C1 segment of cervical spinal cord (tissue), 14 donors: ENCODE results near the gene PRODH2.

Source experiments
- DNase-seq, 14 donors: peaks; one replicate each; lab custom pipeline; 2025; lab: John Stamatoyannopoulos, UW

Gene PRODH2, protein sequence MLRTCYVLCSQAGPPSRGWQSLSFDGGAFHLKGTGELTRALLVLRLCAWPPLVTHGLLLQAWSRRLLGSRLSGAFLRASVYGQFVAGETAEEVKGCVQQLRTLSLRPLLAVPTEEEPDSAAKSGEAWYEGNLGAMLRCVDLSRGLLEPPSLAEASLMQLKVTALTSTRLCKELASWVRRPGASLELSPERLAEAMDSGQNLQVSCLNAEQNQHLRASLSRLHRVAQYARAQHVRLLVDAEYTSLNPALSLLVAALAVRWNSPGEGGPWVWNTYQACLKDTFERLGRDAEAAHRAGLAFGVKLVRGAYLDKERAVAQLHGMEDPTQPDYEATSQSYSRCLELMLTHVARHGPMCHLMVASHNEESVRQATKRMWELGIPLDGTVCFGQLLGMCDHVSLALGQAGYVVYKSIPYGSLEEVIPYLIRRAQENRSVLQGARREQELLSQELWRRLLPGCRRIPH

DNA sequence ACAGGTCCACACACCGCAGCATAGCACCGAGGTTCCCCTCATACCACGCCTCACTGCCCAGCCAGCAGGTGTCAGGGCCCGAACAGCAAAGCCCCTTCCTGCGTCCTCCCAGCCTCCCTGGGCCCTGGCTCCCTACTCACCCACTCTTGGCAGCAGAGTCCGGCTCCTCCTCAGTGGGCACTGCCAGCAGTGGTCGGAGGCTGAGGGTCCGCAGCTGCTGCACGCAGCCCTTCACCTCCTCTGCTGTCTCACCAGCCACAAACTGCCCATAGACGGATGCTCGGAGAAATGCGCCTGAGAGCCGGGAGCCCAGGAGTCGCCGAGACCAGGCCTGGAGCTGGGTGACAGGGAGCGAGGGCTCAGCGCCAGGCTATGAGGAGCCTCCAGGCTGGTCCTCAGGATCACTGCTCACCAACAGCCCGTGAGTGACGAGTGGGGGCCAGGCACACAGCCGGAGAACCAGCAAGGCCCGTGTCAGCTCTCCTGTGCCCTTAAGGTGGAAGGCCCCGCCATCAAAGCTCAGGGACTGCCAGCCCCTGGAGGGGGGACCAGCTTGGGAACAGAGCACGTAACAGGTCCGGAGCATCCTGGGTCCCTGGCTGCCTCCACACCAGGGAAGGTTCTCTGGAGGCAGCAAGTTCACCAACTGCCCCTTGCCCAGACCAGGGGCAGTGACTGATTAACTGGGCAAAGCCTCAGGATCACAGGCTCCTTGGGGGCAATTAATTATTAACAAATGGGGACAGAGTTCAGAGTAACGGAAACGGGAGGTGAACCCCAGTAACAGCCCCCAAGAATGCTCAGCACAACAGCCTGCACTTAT lies at the start of gene PRODH2:
TSS of gene PRODH2 (minus strand) at position 626 of the 823 bp plus-strand sequence. CDS start at position 586, 40 bp downstream.
- DNase-seq, result no peak

DNA sequence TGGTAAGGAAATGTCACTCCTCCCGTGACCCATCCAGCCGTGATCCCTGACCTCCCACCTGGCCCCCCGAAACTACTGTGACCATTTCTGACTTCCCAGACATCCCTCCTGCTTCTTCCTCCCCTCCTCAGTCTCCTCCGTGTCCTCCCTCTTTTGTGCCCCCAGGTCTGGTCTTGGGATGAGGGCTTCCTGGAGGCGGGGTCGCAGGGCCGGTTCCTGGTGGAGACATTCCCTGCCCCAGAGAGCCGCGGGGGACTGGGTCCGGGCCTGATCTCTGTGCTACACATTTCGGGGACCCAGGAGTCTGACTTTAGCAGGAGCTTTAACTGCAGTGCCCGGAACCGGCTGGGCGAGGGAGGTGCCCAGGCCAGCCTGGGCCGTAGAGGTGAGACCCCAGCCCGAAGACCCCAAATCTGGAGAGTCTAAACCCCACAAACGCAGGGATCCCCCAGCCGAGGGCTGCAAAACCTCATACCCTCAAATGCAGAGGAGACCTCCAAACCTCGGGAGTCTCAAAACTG lies 49.1 kb upstream of the PRODH2 start:
- DNase-seq, result no peak

- DNase-seq, result no peak
Measured at GRCh38 chr19:35860818-35861639, 48.4 kb upstream of the PRODH2 start.

DNA sequence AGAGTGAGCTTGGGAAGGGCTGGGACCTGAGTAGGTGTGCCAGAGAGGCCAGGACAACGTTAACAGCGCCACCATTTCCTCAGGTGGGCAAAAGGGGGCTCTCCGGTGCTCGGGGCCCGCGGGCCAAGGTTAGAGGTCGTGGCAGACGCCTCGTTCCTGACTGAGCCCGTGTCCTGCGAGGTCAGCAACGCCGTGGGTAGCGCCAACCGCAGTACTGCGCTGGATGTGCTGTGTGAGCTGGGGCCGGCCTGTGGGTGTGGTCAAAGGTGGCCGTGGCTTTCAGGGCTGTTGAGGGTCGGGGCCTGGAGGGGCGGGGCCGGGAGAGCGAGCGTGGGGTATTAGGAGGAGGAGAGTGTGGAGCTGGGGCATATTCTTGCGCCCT lies 47.8 kb upstream of the PRODH2 start:
- DNase-seq, result no peak

- DNase-seq, result no peak
Measured at GRCh38 chr19:35859414-35859813, 46.8 kb upstream of the PRODH2 start.

- no peak for DNase-seq
Measured at GRCh38 chr19:35858311-35858710, 45.7 kb upstream of the PRODH2 start.

GRCh38 chr19:35856546-35857149 lies 44.0 kb upstream of the PRODH2 start, which contains the start of gene KIRREL2:
Gene KIRREL2 (plus strand): TSS chr19:35856911. CDS start chr19:35857120, 209 bp downstream.
- peak in 1 of 14 donors; percentile 14 for DNase-seq

- no peak for DNase-seq
Measured at GRCh38 chr19:35853038-35853756, 40.6 kb upstream of the PRODH2 start.

DNA sequence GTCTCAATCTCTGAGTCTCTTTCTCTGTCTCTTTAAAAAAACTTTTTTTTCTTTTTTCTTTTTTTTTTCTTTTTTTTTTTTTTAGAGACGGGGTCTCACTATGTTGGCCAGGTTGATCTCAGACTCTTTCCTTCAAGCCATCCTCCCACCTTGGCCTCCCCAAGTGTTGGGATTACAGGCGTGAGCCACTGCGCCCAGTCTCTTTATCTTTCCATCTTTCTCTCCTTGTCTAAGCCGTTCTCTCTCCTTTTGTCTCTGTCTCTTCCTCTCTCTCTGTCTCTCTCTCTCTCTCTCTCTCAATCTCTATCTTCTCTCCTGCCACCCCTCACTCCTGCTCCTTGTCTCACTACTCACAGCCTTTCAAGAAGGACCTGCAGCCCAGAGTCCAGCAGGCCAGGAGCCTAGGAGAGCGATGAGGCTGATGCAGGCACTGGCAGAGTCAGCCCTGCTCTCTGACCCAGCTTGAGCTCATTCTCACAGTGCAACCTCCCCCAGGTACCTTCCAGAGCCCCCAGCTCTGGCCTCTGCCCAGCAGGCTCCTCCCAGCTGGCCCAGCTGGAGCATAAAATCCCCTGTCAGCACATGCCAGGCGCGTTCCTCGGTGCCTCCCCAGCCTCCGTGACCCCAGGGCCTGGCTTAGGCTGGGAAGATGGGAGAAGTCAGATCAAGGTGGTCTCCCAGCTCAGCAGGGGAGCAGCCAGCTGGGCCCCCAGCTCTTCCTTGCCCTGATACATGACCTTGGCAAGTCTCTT lies 39.6 kb upstream of the PRODH2 start, which contains the start of gene NPHS1:
TSS of gene NPHS1 (minus strand) at position 476 of the 752 bp plus-strand sequence. CDS start 667 bp downstream, outside the sequence.
- DNase-seq, result no peak

- DNase-seq, result no peak
Measured at GRCh38 chr19:35851213-35852028, 38.8 kb upstream of the PRODH2 start.

GRCh38 chr19:35848919-35849505 lies 36.4 kb upstream of the PRODH2 start:
- no peak for DNase-seq

DNA sequence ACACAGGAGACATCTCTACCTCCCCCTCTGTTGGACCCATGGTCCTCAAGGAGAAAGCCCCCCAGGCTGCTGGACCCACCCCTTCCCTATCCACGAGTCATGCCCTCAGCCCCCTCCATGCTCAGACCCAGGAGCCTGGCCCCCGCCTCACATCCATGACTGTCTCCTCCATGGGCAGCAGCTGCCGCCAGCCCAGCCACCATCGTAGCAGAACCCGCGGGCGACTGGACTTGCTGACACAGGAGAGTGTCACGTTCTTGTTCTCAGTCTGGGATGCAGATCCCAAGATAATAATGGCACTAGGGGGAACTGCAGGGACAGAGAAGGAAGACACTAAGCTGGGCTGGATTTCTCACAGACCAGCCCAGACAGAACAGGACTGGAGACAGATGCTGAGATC lies 35.8 kb upstream of the PRODH2 start:
- DNase-seq, result no peak

- DNase-seq, result no peak
Measured at GRCh38 chr19:35847911-35848310, 35.3 kb upstream of the PRODH2 start.

GRCh38 chr19:35846038-35846668 lies 33.5 kb upstream of the PRODH2 start:
- no peak for DNase-seq

DNA sequence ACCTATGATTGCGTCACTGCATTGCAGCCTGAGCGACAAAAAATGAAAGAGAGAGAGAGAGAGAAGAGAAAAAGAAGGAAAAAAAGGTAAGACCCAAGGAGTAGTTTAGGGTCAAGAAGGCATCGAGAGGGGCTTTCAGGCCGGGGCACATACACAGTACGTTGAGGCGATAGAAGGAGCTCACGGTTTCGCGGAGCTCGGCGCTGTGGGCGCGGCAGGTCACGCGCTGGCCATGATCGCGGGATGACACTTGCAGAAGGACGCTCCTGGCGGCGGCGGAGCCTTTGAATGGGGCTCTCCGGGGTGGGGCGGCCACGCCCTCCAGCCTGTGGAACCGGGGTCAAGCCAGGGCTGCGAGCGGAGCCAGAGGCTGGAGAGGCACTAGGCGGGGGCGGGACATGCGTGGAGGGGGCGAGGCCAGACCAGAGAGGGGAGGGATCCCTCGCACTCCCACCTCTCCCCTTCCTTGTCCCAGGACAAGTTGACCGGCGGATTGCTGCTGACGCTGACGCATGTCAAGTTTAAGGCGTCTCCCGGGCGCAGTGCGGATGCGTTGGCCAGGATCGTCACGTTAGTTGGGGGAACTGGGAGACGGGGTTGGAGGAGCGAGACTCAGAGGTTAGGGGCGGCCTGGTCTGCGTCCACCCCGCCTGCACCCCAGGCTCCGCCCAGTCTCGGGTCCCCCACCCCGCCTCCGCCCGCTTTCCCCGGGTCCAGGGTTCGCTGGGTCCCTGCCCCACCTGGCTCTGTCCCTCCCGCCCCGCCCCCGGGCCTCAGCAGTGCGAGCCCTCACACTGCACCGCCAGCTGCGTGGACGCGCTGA lies 32.8 kb upstream of the PRODH2 start:
- no peak for DNase-seq

DNA sequence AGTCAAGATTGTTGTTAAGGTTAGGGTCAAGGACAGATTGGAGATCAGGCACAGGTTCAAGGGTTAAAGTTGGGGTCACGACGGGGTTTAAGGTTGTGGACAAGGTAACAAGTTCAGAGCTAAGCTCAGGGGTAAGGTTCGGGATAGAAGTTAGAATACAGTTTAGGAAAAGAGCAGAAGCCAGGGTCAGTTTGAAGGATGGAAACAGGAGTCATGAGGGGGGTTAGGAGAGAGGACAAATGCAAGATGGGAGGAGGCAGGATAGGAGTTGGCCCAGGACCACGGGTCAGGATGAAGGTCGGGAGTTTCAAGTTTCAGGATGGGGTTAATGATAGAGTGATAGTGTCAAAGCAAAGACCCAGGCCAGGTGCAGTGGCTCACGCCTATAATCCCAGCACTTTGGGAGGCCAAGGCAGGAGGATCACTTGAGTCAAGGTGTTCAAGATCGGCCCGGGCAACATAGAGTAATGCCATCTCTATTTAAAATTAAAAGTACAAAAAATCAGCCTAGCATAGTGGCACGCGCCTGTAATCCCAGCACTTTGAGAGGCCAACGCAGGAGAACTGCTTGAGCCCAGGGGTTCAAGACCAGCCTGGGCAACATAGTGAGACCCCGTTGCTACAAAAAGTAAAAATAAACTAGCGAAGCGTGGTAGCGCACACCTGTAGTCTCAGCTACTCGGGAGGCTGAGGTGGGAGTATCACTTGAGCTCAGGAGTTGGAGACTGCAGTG lies 32.0 kb upstream of the PRODH2 start:
- DNase-seq, result no peak
